Thoracic aorta (tissue), 2 donors: ENCODE data around the gene ANKRD24. TPM values are rescaled to one million over a fixed set of nuclear protein-coding genes. Genes with fewer than 3 reads are reported as not detected.

Experiments used
- ATAC-seq: fragments of 150-250 bp; one replicate; pipeline ENCODE4 v1.8.0; 2017; ENCODE audit warnings: low read depth; ENCODE audit not compliant: insufficient number of reproducible peaks, low FRiP score
- DNase-seq: peaks from one replicate; pipeline ENCODE4 v3.0.0-alpha.2; 2020; ENCODE audit warnings: low spot score
- H3K27ac ChIP-seq, 2 donors: fragments of 200-600 bp; sonication (generic); 1 replicate in 1 of 2; 2 replicates in 1 of 2; pipeline ENCODE4 v1.5.1; 2016; ENCODE audit warnings: mild to moderate bottlenecking in 2 of 2, moderate library complexity in 2 of 2
- H3K27me3 ChIP-seq: fragments of 200-600 bp; sonication (generic); replicated peaks from 2 replicates; pipeline ENCODE4 v1.6.0; 2016; ENCODE audit warnings: mild to moderate bottlenecking; ENCODE audit not compliant: insufficient read depth
- H3K36me3 ChIP-seq: fragments of 200-600 bp; sonication (generic); one replicate; pipeline ENCODE4 v1.5.1; 2016
- H3K4me1 ChIP-seq, 2 donors: fragments of 200-600 bp; sonication (generic); 1 replicate in 1 of 2; 2 replicates in 1 of 2; pipeline versions ENCODE4 v1.5.1 to v1.6.0; 2016; ENCODE audit warnings: low read depth in 2 of 2, mild to moderate bottlenecking in 1 of 2; ENCODE audit not compliant: control insufficient read depth in 1 of 2
- H3K4me3 ChIP-seq: fragments of 200-600 bp; sonication (generic); 2 replicates; pipeline ENCODE4 v1.5.1; 2016; ENCODE audit warnings: mild to moderate bottlenecking
- H3K9me3 ChIP-seq: fragments of 200-600 bp; sonication (generic); 2 replicates; pipeline ENCODE4 v1.5.1; 2016
- CTCF ChIP-seq: fragments of 200-600 bp; sonication (generic); IDR thresholded peaks from one replicate; pipeline ENCODE4 v1.5.1; 2019; ENCODE audit warnings: antibody characterized with exemption
- total RNA-seq, 2 donors: library from RNA; depleted of rRNA; stranded (reverse); fragments of >200 nt; gene quantifications; one replicate each; pipeline versions ENCODE4 v1.1.0 to v1.2.3, GENCODE V29; 2016

Gene ANKRD24
- total RNA-seq, 2 donors from 2014 or later, result 0.28 to 1.1 TPM

- no peaks in the 10 kb centered on the region for H3K36me3 ChIP-seq
- no peaks in the 10 kb centered on the region for H3K9me3 ChIP-seq
- peaks cover 0 to 10% of the 10 kb centered on the region in 2 donors for H3K4me1 ChIP-seq
- H3K4me3 ChIP-seq, result no peak overlapping the region
- H3K27ac ChIP-seq, result no peak overlapping the region
- H3K27me3 ChIP-seq, result peaks cover 27% of the 10 kb centered on the region
- DNase-seq, result no peak
- no peak for TF ChIP-seq CTCF
- ATAC-seq, result no peak
Measured at GRCh38 chr19:4199699-4200293, 17.3 kb downstream of the ANKRD24 start.

- no peaks in the 10 kb centered on the region for H3K9me3 ChIP-seq
- H3K27me3 ChIP-seq, result peaks cover 21% of the 10 kb centered on the region
- no peak for DNase-seq
- no peak for TF ChIP-seq CTCF
- no peak for ATAC-seq
- H3K4me1 ChIP-seq, result peaks cover 0 to 10% of the 10 kb centered on the region in 2 donors
- H3K27ac ChIP-seq, result no peak overlapping the region
- no peaks in the 10 kb centered on the region for H3K36me3 ChIP-seq
- no peak overlapping the region for H3K4me3 ChIP-seq
Measured at GRCh38 chr19:4200940-4201542, 18.6 kb downstream of the ANKRD24 start.

GRCh38 chr19:4201798-4202197, 19.3 kb downstream of the ANKRD24 start:
- Histone ChIP-seq H3K9me3 (no peaks in the 10 kb centered on the region), H3K4me3 (no peak overlapping the region), H3K4me1 (peaks cover 0 to 10% of the 10 kb centered on the region in 2 donors), H3K27ac (no peak overlapping the region), H3K27me3 (peaks cover 13% of the 10 kb centered on the region), H3K36me3 (no peaks in the 10 kb centered on the region)
- DNase-seq, result no peak
- ATAC-seq, result no peak
- TF ChIP-seq CTCF, result no peak

- no peak for TF ChIP-seq CTCF
- peaks cover 4% of the 10 kb centered on the region for H3K27me3 ChIP-seq
Measured at GRCh38 chr19:4206818-4207484, 24.5 kb downstream of the ANKRD24 start.

GRCh38 chr19:4208385-4209094, 26.1 kb downstream of the ANKRD24 start:
- TF ChIP-seq CTCF, result no peak
- Histone ChIP-seq H3K9me3 (no peaks in the 10 kb centered on the region), H3K4me3 (no peak overlapping the region), H3K27ac (no peak overlapping the region), H3K36me3 (no peaks in the 10 kb centered on the region), H3K27me3 (peaks cover 4% of the 10 kb centered on the region), H3K4me1 (no peaks in the 10 kb centered on the region)
- ATAC-seq (no peak), DNase-seq (no peak)

More at GRCh38 chr19:4206818-4207484, 24.5 kb downstream of the ANKRD24 start:
- no peak overlapping the region for H3K4me3 ChIP-seq
- ATAC-seq (no peak), DNase-seq (no peak)
- no peaks in the 10 kb centered on the region for H3K9me3 ChIP-seq
- H3K27ac ChIP-seq, result no peak overlapping the region
- H3K36me3 ChIP-seq, result no peaks in the 10 kb centered on the region
- no peaks in the 10 kb centered on the region for H3K4me1 ChIP-seq
